ENCODE measurements around the gene KLHL2.

Gene KLHL2

GRCh38 chr4:165288639-165289422, 81.5 kb downstream of the KLHL2 start:
- DNase-seq (ENCODE audit: low spot score), result no peak

- DNase-seq (ENCODE audit: low spot score), result no peak
Observed at GRCh38 chr4:165289423-165289785, 82.0 kb downstream of the KLHL2 start.

- no peak for DNase-seq (ENCODE audit: low spot score)
Observed at GRCh38 chr4:165293061-165293460, 85.7 kb downstream of the KLHL2 start.

- DNase-seq (ENCODE audit: low spot score), result no peak
Observed at GRCh38 chr4:165293927-165294649, 86.7 kb downstream of the KLHL2 start.

- no peak for DNase-seq (ENCODE audit: low spot score)
Observed at GRCh38 chr4:165294907-165295306, 87.5 kb downstream of the KLHL2 start.

GRCh38 chr4:165297626-165298025, 90.3 kb downstream of the KLHL2 start:
- no peak for DNase-seq (ENCODE audit: low spot score)

- DNase-seq (ENCODE audit: low spot score), result no peak
Observed at GRCh38 chr4:165299399-165300060, 92.2 kb downstream of the KLHL2 start.

GRCh38 chr4:165301833-165302232, 94.5 kb downstream of the KLHL2 start:
- DNase-seq (ENCODE audit: low spot score), result no peak

GRCh38 chr4:165302658-165303057, 95.3 kb downstream of the KLHL2 start:
- DNase-seq (ENCODE audit: low spot score), result no peak

- no peak for DNase-seq (ENCODE audit: low spot score)
Observed at GRCh38 chr4:165308166-165308565, 100.8 kb downstream of the KLHL2 start.

GRCh38 chr4:165308606-165309005, 101.2 kb downstream of the KLHL2 start:
- DNase-seq (ENCODE audit: low spot score), result no peak

- DNase-seq (ENCODE audit: low spot score), result no peak
Observed at GRCh38 chr4:165309456-165309855, 102.1 kb downstream of the KLHL2 start.

- no peak for DNase-seq (ENCODE audit: low spot score)
Observed at GRCh38 chr4:165312506-165312905, 105.1 kb downstream of the KLHL2 start.

GRCh38 chr4:165319030-165319429, 111.7 kb downstream of the KLHL2 start:
- DNase-seq (ENCODE audit: low spot score), result no peak

GRCh38 chr4:165319509-165319908, 112.1 kb downstream of the KLHL2 start:
- no peak for DNase-seq (ENCODE audit: low spot score)

- DNase-seq (ENCODE audit: low spot score), result no peak
Observed at GRCh38 chr4:165324236-165324917, 117.0 kb downstream of the KLHL2 start.

- no peak for DNase-seq (ENCODE audit: low spot score)
Observed at GRCh38 chr4:165324918-165325304, 117.5 kb downstream of the KLHL2 start.

GRCh38 chr4:165325732-165326512, 118.6 kb downstream of the KLHL2 start:
- DNase-seq (ENCODE audit: low spot score), result no peak

- DNase-seq (ENCODE audit: low spot score), result no peak
Observed at GRCh38 chr4:165326831-165327210, 119.5 kb downstream of the KLHL2 start.

- DNase-seq (ENCODE audit: low spot score), result peak; percentile 100
Observed at GRCh38 chr4:165327211-165328100, 120.1 kb downstream of the KLHL2 start, which contains the start of gene MSMO1. Gene MSMO1, plus strand, starts transcription at chr4:165327669. Its CDS starts 5,702 bp downstream, at chr4:165333371.

- DNase-seq (ENCODE audit: low spot score), result no peak
Observed at GRCh38 chr4:165328101-165328425, 120.7 kb downstream of the KLHL2 start.
